H1 (cell line): ENCODE data around the gene CDC42BPB. TPM values are rescaled to one million over a fixed set of nuclear protein-coding genes. Genes with fewer than 3 reads are reported as not detected.

Experiments used
- CTCF ChIA-PET: fragments of 300-600 bp; sonication (Branson Sonifier 250); formaldehyde crosslinking; loops from one replicate; lab custom pipeline; 2021; ENCODE audit not compliant: partially characterized antibody; lab: Charles Lee
- POLR2A ChIA-PET: fragments of 300-600 bp; sonication (Branson Sonifier 250); formaldehyde crosslinking; loops from one replicate; lab custom pipeline; 2021; ENCODE audit warnings: inconsistent platforms; ENCODE audit not compliant: partially characterized antibody; lab: Charles Lee
- DNase-seq, 2 experiments: peaks; one replicate each; pipeline versions ENCODE4 v3.0.0 to v3.0.0-alpha.2; 2010 to 2022; ENCODE audit warnings: low spot score in 2 of 2, low read depth in 1 of 2, mixed read lengths in 1 of 2
- FAIRE-seq: peaks from 2 replicates; lab custom pipeline; 2011; peaks lifted over from hg19 to GRCh38; lab: Jason Lieb, UNC
- H2AFZ ChIP-seq: 2 replicates; pipeline ENCODE4 v1.8.1; 2012; ENCODE audit warnings: low read length, inconsistent platforms
- H2AK5ac ChIP-seq: 2 replicates; pipeline ENCODE4 v1.6.1; 2013; ENCODE audit warnings: low read depth, low read length
- H2BK120ac ChIP-seq: replicated peaks from 2 replicates; pipeline ENCODE3; 2013; ENCODE audit warnings: low read depth, low read length, inconsistent platforms
- H2BK12ac ChIP-seq: 2 replicates; pipeline ENCODE4 v1.6.1; 2013; ENCODE audit warnings: low read depth, low read length
- H2BK15ac ChIP-seq: 2 replicates; pipeline ENCODE4 v1.6.1; 2013; ENCODE audit warnings: low read length
- H2BK20ac ChIP-seq: 2 replicates; pipeline ENCODE4 v1.6.1; 2013; ENCODE audit warnings: low read length
- H2BK5ac ChIP-seq: 2 replicates; pipeline ENCODE4 v1.6.1; 2013; ENCODE audit warnings: low read depth, low read length
- H3K14ac ChIP-seq: 2 replicates; pipeline ENCODE4 v1.6.1; 2013; ENCODE audit warnings: inconsistent platforms; ENCODE audit not compliant: insufficient read length
- H3K18ac ChIP-seq: 2 replicates; pipeline ENCODE4 v1.6.1; 2013; ENCODE audit warnings: low read length; ENCODE audit errors: extremely low read depth
- H3K23ac ChIP-seq: 2 replicates; pipeline ENCODE4 v1.6.1; 2013; ENCODE audit warnings: inconsistent platforms; ENCODE audit not compliant: insufficient read length
- H3K23me2 ChIP-seq: 2 replicates; pipeline ENCODE4 v1.6.1; 2013; ENCODE audit warnings: low read depth, low read length
- H3K27ac ChIP-seq: 2 replicates; pipeline ENCODE4 v1.6.1; 2011; ENCODE audit warnings: low read depth, low read length, inconsistent platforms
- H3K27me3 ChIP-seq, 4 experiments: replicated peaks in 1 of 4; 1 replicate in 1 of 4; 2 replicates in 3 of 4; pipeline versions ENCODE4 v1.6.1 to v1.8.1; 2011 to 2013; ENCODE audit warnings: low read length in 3 of 4, mild to moderate bottlenecking in 3 of 4, inconsistent platforms in 2 of 4, mixed read lengths in 2 of 4, moderate library complexity in 1 of 4; ENCODE audit not compliant: control insufficient read depth in 3 of 4, insufficient read depth in 3 of 4; ENCODE audit errors: extremely low read depth in 1 of 4
- H3K36me3 ChIP-seq, 4 experiments: 2 replicates each; pipeline versions ENCODE4 v1.6.1 to v1.8.1; 2011 to 2013; ENCODE audit warnings: mild to moderate bottlenecking in 4 of 4, low read length in 3 of 4, moderate library complexity in 2 of 4, control low read depth in 1 of 4, inconsistent platforms in 1 of 4; ENCODE audit not compliant: insufficient read depth in 4 of 4, control insufficient read depth in 2 of 4
- H3K4ac ChIP-seq: replicated peaks from 2 replicates; pipeline ENCODE3; 2013; ENCODE audit warnings: low read length, low read depth, mixed read lengths, inconsistent platforms; ENCODE audit not compliant: insufficient read length
- H3K4me1 ChIP-seq, 4 experiments: replicated peaks in 1 of 4; 1 replicate in 1 of 4; 2 replicates in 3 of 4; pipeline versions ENCODE4 v1.6.1 to v1.8.1; 2011 to 2013; ENCODE audit warnings: low read length in 3 of 4, inconsistent platforms in 2 of 4, mixed read lengths in 1 of 4; ENCODE audit not compliant: insufficient read depth in 4 of 4, control insufficient read depth in 3 of 4
- H3K4me2 ChIP-seq, 2 experiments: 2 replicates each; pipeline versions ENCODE4 v1.6.1 to v1.8.1; 2011 to 2013; ENCODE audit warnings: low read depth in 2 of 2, low read length in 2 of 2, control low read depth in 1 of 2, inconsistent platforms in 1 of 2, mild to moderate bottlenecking in 1 of 2; ENCODE audit not compliant: insufficient read depth in 1 of 2
- H3K4me3 ChIP-seq, 4 experiments: fragments of 200-600, 300-600 bp in 1 of 4; sonication (generic), shearing (Covaris generic), sonication (Bioruptor Twin) in 1 of 4; 2 replicates each; pipeline versions ENCODE4 v1.5.1 to v1.8.1; 2011 to 2016; ENCODE audit warnings: low read length in 4 of 4, low read depth in 3 of 4, control low read depth in 2 of 4, inconsistent platforms in 2 of 4, mild to moderate bottlenecking in 2 of 4, mixed read lengths in 1 of 4, moderate library complexity in 1 of 4; ENCODE audit not compliant: insufficient read depth in 2 of 4; ENCODE audit errors: extremely low read depth in 1 of 4
- H3K56ac ChIP-seq: replicated peaks from 2 replicates; pipeline ENCODE3; 2013; ENCODE audit warnings: low read depth, mild to moderate bottlenecking, mixed read lengths, low read length, inconsistent platforms; ENCODE audit not compliant: insufficient read length
- H3K79me1 ChIP-seq: 2 replicates; pipeline ENCODE4 v1.6.1; 2013; ENCODE audit warnings: low read depth, low read length, control low read depth
- H3K79me2 ChIP-seq, 2 experiments: 2 replicates each; pipeline versions ENCODE4 v1.6.1 to v1.8.1; 2012 to 2013; ENCODE audit warnings: low read length in 2 of 2, mild to moderate bottlenecking in 2 of 2, inconsistent platforms in 1 of 2; ENCODE audit not compliant: insufficient read depth in 2 of 2, control insufficient read depth in 1 of 2
- H3K9ac ChIP-seq, 4 experiments: replicated peaks in 1 of 4; 1 replicate in 1 of 4; 2 replicates in 3 of 4; pipeline versions ENCODE4 v1.6.1 to v1.8.1; 2011 to 2013; ENCODE audit warnings: low read depth in 3 of 4, low read length in 3 of 4, control low read depth in 2 of 4, mild to moderate bottlenecking in 2 of 4, moderate library complexity in 2 of 4, inconsistent platforms in 1 of 4; ENCODE audit errors: extremely low read depth in 1 of 4
- H3K9me3 ChIP-seq, 2 experiments: 2 replicates each; pipeline versions ENCODE4 v1.6.1 to v1.8.1; 2012 to 2013; ENCODE audit warnings: mild to moderate bottlenecking in 2 of 2, moderate library complexity in 2 of 2, control low read depth in 1 of 2, inconsistent platforms in 1 of 2, low read depth in 1 of 2, low read length in 1 of 2, mixed read lengths in 1 of 2; ENCODE audit not compliant: insufficient read depth in 2 of 2
- H4K20me1 ChIP-seq, 2 experiments: replicated peaks in 1 of 2; 2 replicates each; pipeline versions ENCODE3 to v1.8.1; 2011 to 2013; ENCODE audit warnings: inconsistent platforms in 2 of 2, low read length in 2 of 2, mild to moderate bottlenecking in 1 of 2; ENCODE audit not compliant: insufficient read depth in 2 of 2, control insufficient read depth in 1 of 2
- H4K5ac ChIP-seq: 2 replicates; pipeline ENCODE4 v1.6.1; 2013; ENCODE audit warnings: low read length, low read depth, mixed read lengths, inconsistent platforms; ENCODE audit not compliant: insufficient read length
- H4K8ac ChIP-seq: 2 replicates; pipeline ENCODE4 v1.8.0; 2013; ENCODE audit warnings: mild to moderate bottlenecking, moderate library complexity, low read length, inconsistent platforms; ENCODE audit not compliant: insufficient read depth; ENCODE audit errors: extremely low read depth
- H4K91ac ChIP-seq: replicated peaks from 2 replicates; pipeline ENCODE3; 2013; ENCODE audit warnings: low read length, mixed read lengths, inconsistent platforms; ENCODE audit not compliant: insufficient read length
- ASH2L ChIP-seq: fragments of 200-600, 300-600 bp; sonication (generic); IDR thresholded peaks from one replicate; pipeline ENCODE4 v1.7.1; 2017; ENCODE audit warnings: low read length
- CBX8 ChIP-seq: fragments of 300-800, 300-1000 bp; sonication (generic); IDR thresholded peaks from 2 replicates; pipeline ENCODE4 v1.7.1; 2016; ENCODE audit warnings: low read depth, low read length, borderline replicate concordance
- CEBPB ChIP-seq: IDR thresholded peaks from 2 replicates; pipeline ENCODE4 v1.6.1; 2012; ENCODE audit warnings: low read depth, low read length
- CHD2 ChIP-seq: IDR thresholded peaks from 2 replicates; pipeline ENCODE4 v1.6.1; 2012; ENCODE audit warnings: low read length, improper control_type of control experiment
- CTBP2 ChIP-seq: IDR thresholded peaks from 2 replicates; pipeline ENCODE4 v1.7.0; 2011; ENCODE audit warnings: borderline replicate concordance, mild to moderate bottlenecking, moderate library complexity, mixed read lengths, low read length; ENCODE audit not compliant: insufficient read depth, insufficient read length
- FOSL1 ChIP-seq: IDR thresholded peaks from 2 replicates; pipeline ENCODE4 v1.6.1; 2011; ENCODE audit warnings: mild to moderate bottlenecking, low read depth, low read length, moderate library complexity; ENCODE audit not compliant: insufficient read depth
- GTF2F1 ChIP-seq: IDR thresholded peaks from 2 replicates; pipeline ENCODE4 v1.6.1; 2012; ENCODE audit warnings: low read depth, low read length, improper control_type of control experiment, borderline replicate concordance
- PHF8 ChIP-seq: fragments of 200-600 bp; sonication (generic); conservative IDR thresholded peaks from 2 replicates; pipeline ENCODE4 v1.7.1; 2012; ENCODE audit warnings: low read depth, mild to moderate bottlenecking, inconsistent platforms, low read length, moderate library complexity
- SIN3A ChIP-seq, 2 experiments: IDR thresholded peaks in 1 of 2; conservative IDR thresholded peaks in 1 of 2; 2 replicates each; pipeline ENCODE4 v1.6.1; 2011 to 2012; ENCODE audit warnings: low read length in 2 of 2, improper control_type of control experiment in 1 of 2, low read depth in 1 of 2, mild to moderate bottlenecking in 1 of 2
- SIX5 ChIP-seq: IDR thresholded peaks from 2 replicates; pipeline ENCODE4 v1.6.1; 2011; ENCODE audit warnings: mild to moderate bottlenecking, low read depth, low read length
- SP2 ChIP-seq: IDR thresholded peaks from 2 replicates; pipeline ENCODE4 v1.6.1; 2012; ENCODE audit warnings: mild to moderate bottlenecking, low read length, inconsistent platforms
- SRF ChIP-seq: IDR thresholded peaks from 2 replicates; pipeline ENCODE4 v1.6.1; 2011; ENCODE audit warnings: mild to moderate bottlenecking, low read depth, low read length, moderate library complexity
- TBP ChIP-seq: IDR thresholded peaks from 2 replicates; pipeline ENCODE4 v1.6.1; 2011; ENCODE audit warnings: low read depth, low read length, improper control_type of control experiment
- TCF12 ChIP-seq: IDR thresholded peaks from 2 replicates; pipeline ENCODE4 v1.6.1; 2011; ENCODE audit warnings: low read depth, mild to moderate bottlenecking, low read length
- TEAD4 ChIP-seq: IDR thresholded peaks from 2 replicates; pipeline ENCODE4 v1.6.1; 2012; ENCODE audit warnings: low read depth, low read length, inconsistent platforms, mixed read lengths
- WGBS, 2 experiments: shearing (Covaris generic) in 1 of 2; methylation state at CpG; one replicate each; pipeline versions ENCODE4 v1.1.6 to v1.1.7; 2013 to 2015; ENCODE audit warnings: low lambda C conversion rate in 2 of 2, mixed read lengths in 2 of 2, inconsistent platforms in 1 of 2, low coverage in 1 of 2, missing lambda C conversion rate in 1 of 2; ENCODE audit not compliant: insufficient replicate concordance in 2 of 2, insufficient coverage in 1 of 2, insufficient read length in 1 of 2; ENCODE audit errors: extremely low coverage in 1 of 2, missing lambda C conversion rate in 1 of 2; 5-methylcytosine and 5-hydroxymethylcytosine counted together
- polyA plus RNA-seq, 7 experiments: library from polyadenylated mRNA; depleted of rRNA in 3 of 7; stranded (reverse) in 5 of 7; unstranded in 2 of 7; fragments of >200 nt in 5 of 7; fragments of 200-250 nt in 2 of 7; gene quantifications; 1 replicate in 5 of 7; 2 replicates in 1 of 7; 4 replicates in 1 of 7; pipeline versions ENCODE4 v1.2.1 to v1.2.3, GENCODE V29; 2011 to 2013; ENCODE audit warnings: missing spikeins in 2 of 7, mixed read lengths in 2 of 7
- total RNA-seq: library from RNA; stranded (reverse); fragmentation: NEBNext Ultra II Directional; extraction: Animal tissue kit (Norgen Biotek cat#: 25700); gene quantifications from 2 replicates; pipeline ENCODE4 v1.2.1, GENCODE V29; 2021

CDC42BPB gene
- total and polyA plus RNA-seq, 2 of the 8 experiments (the other 6 are each of a cell fraction or from before 2014, with no cell fraction given): 51.2 to 88.2 TPM

- Histone ChIP-seq H3K14ac (no peak overlapping the region), H4K20me1 (peaks cover 0 to 1% of the 10 kb centered on the region in 2 experiments), H2BK12ac (no peak overlapping the region), H3K4ac (no peak overlapping the region), H2BK20ac (no peak overlapping the region), H3K4me2 (no peak overlapping the region), H3K79me1 (no peaks in the 10 kb centered on the region), H2AFZ (no peak overlapping the region), H3K27ac (no peak overlapping the region), H3K36me3 (no peaks in the 10 kb centered on the region), H3K4me1 (peaks cover 0 to 2% (median 0%) of the 10 kb centered on the region in 4 experiments; a peak in 1 of 7 replicates), H3K79me2 (no peaks in the 10 kb centered on the region), H2BK15ac (no peak overlapping the region), H3K9ac (no peak overlapping the region), H3K23me2 (no peaks in the 10 kb centered on the region), H3K9me3 (no peaks in the 10 kb centered on the region), H4K91ac (no peak overlapping the region), H3K23ac (no peak overlapping the region), H4K8ac (no peak overlapping the region), H2AK5ac (no peak overlapping the region), H2BK5ac (no peak overlapping the region), H3K27me3 (no peaks in the 10 kb centered on the region), H3K4me3 (no peak overlapping the region), H3K18ac (no peak overlapping the region), H3K56ac (no peak overlapping the region), H4K5ac (no peak overlapping the region), H2BK120ac (no peak overlapping the region)
- 94% methylated on average over 12 of the region's 14 CpGs; no CpG with 5 or more reads in 1 of the 2 experiments for WGBS, 2 experiments
- POLR2A ChIA-PET: no interaction called here
- CTCF ChIA-PET: no interaction called here
- DNase-seq (no peak), FAIRE-seq (no peak)
- no peak for TF ChIP-seq TEAD4
- no peak for TF ChIP-seq SP2
- TF ChIP-seq PHF8: no peak
- no peak for TF ChIP-seq TBP
- no peak for TF ChIP-seq CTBP2
- TF ChIP-seq CHD2: no peak
- TF ChIP-seq CEBPB: no peak
- TF ChIP-seq ASH2L: no peak
- TF ChIP-seq FOSL1: no peak
- TF ChIP-seq CBX8: no peak
- no peak for TF ChIP-seq SRF
- TF ChIP-seq SIX5: no peak
- TF ChIP-seq TCF12: no peak
- no peak for TF ChIP-seq GTF2F1
- TF ChIP-seq SIN3A (conservative IDR thresholded peaks at IDR 0.05 in 1 of 2, IDR thresholded peaks at IDR 0.05 in 1 of 2; ENCODE audit: low read depth in 1 of 2, low read length in 2 of 2): no peak
Measured at GRCh38 chr14:102883554-102883953, 173.8 kb downstream of the CDC42BPB start.
